Renal cortex interstitium (tissue), 11 donors: ENCODE measurements around the gene MBOAT2. TPM values are rescaled to one million over a fixed set of nuclear protein-coding genes. Genes with fewer than 3 reads are reported as not detected.
"Not testable (repeated sequence)": the region's sequence is repeated elsewhere in the genome, so short reads cannot be mapped to it uniquely, and the experiment has no call there.

ENCODE experiments used
- DNase-seq, 11 donors: peaks; one replicate each; pipeline ENCODE4 v3.0.0-alpha.2; 2013; ENCODE audit warnings: low read depth in 9 of 11, low spot score in 4 of 11; ENCODE audit errors: extremely low read depth in 1 of 11
- polyA plus RNA-seq, 3 donors: library from polyadenylated mRNA; unstranded; fragments of 120-200 nt; gene quantifications; one replicate each; pipeline ENCODE4 v1.2.1, GENCODE V29; 2013; ENCODE audit not compliant: insufficient read length in 3 of 3

MBOAT2 gene
- polyA plus RNA-seq, 3 donors, result 57.4 to 72.9 (median 69.2) TPM

GRCh38 chr2:8976442-8977259, 26.8 kb downstream of the MBOAT2 start:
- DNase-seq, result no peak

- DNase-seq, result no peak
Measured at GRCh38 chr2:8974016-8974415, 29.5 kb downstream of the MBOAT2 start.

DNA sequence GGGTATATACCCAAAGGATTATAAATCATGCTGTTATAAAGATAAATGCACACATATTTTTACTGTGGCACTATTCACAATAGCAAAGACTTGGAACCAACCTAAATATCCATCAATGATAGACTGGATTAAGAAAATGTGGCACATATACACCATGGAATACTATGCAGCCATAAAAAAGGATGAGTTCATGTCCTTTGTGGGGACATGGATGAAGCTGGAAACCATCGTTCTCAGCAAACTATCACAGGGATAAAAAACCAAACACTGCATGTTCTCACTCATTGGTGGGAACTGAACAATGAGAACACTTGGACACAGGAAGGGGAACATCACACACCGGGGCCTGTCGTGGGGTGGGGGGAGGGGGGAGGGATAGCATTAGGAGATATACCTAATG, 30.5 kb downstream of the MBOAT2 start:
- DNase-seq, result not testable (repeated sequence)

DNA sequence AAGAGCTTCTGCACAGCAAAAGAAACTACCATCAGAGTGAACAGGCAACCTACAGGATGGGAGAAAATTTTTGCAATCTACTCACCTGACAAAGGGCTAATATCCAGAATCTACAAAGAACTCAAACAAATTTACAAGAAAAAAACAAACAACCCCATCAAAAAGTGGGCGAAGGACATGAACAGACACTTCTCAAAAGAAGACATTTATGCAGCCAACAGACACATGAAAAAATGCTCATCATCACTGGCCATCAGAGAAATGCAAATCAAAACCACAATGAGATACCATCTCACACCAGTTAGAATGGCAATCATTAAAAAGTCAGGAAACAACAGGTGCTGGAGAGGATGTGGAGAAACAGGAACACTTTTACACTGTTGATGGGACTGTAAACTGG, 30.9 kb downstream of the MBOAT2 start:
- not testable (repeated sequence) for DNase-seq

DNA sequence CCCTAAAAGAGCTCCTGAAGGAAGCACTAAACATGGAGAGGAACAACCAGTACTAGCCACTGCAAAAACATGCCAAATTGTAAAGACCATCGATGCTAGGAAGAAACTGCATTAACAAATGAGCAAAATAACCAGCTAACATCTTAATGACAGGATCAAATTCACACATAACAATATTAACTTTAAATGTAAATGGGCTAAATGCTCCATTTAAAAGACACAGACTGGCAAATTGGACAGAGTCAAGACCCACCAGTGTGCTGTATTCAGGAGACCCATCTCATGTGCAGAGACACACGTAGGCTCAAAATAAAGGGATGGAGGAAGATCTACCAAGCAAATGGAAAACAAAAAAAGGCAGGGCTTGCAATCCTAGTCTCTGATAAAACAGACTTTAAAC, 34.1 kb downstream of the MBOAT2 start:
- not testable (repeated sequence) for DNase-seq

DNA sequence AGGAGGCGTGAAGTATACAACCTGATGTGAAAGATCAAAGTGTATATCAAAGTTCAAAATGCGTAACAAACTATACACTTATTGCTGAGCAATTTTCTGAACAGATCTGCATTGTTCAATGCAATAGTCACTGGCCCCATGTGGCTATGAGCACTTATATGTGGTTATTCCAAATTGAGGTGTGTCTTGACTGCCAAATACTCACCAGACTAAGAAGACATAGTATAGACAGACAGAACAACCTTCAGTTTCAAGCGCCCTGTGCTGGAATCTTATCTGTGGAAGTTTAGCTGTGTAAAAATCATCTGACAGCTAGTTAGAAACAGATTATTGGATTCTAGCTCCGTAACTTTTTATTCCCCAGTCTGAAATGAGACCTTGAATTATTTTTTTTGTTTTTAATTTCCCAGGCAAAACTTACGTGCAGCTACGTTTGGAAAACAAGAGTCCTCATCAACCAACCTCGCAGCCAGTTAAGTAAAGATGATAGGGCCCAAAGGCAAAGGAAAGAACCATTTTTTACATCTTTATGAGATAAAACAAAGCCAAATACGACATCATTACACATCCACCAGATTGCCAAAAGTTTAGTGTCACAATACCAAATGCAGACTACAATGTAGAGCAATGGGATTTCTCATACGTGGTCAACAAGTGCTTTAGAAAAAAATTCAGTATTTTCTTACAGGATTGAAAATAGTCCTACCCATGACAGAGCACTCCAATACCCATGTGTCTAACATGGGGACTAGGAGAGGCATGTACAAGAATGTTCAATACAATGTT, 37.2 kb downstream of the MBOAT2 start:
- no peak for DNase-seq

DNA sequence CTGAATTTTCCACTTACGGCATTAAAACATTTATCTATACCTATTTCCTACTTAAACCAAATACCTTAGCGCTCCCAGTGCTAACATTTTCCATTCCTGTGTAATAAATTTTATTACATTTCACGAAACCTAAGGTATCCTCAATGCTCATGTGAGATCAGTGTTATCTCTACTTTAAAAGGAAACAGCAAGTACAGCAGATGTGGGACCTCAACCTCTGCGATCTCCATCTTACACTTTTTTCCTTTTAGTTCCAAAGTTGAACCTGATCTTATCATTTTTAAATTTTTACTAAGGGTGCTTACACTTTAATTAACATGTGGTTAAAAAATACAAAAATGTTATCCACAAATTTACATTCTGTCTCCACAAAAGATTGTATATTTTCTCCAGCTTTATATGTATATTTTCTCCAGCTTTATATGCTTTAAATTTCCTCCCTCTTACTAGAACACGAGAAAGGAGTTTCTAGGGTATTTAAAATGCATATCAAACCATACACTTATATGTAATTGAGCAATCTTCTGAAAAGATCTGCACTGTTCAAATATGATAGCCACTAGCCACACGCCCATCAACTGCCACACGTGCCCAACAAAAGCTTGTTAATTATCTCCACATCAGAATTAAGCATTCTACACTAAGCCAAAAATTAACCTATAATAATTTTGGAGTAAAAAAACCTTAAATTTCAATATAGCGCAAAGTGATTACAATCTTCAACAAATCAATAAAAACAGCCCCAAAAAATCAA, 38.1 kb downstream of the MBOAT2 start:
- DNase-seq, result no peak

- DNase-seq, result no peak
Measured at GRCh38 chr2:8962890-8963289, 40.6 kb downstream of the MBOAT2 start.

DNA sequence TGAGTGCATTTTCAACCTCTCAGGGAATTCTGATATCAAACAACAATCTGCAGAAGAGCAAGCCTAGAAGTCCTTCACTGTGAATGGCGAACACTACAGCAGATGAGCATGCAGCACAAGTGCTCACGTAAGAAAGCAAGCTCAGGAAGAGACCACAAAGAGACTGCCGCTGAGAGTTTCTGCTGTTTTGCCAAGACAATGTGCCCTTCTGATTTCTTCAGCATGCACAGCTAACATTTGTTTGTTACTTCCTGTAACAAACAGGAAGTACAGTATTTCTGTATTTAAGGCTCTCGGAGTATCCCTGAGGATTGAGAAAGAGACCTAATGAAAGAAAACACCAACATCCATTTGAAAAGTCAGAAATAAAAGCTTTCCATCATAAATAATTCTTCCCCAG, 45.9 kb downstream of the MBOAT2 start:
- no peak for DNase-seq

DNA sequence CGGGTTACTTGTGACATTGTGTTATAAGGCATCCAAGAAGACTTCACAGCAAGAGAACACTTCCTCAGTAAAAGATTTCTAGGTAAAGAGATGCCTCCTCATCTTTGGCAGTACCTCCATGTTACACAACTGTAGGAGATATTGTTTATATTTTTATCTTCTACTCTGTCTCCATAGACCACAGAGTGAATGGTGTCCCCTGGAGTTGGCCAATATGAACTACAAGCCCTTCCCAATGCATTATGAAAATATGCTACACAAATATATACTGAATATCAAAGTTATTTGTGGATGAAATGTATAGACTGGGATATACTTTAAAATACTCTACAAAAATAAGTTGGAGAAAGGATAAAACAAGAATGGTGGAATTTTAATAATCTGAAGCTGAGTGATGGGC, 46.7 kb downstream of the MBOAT2 start:
- no peak for DNase-seq

DNA sequence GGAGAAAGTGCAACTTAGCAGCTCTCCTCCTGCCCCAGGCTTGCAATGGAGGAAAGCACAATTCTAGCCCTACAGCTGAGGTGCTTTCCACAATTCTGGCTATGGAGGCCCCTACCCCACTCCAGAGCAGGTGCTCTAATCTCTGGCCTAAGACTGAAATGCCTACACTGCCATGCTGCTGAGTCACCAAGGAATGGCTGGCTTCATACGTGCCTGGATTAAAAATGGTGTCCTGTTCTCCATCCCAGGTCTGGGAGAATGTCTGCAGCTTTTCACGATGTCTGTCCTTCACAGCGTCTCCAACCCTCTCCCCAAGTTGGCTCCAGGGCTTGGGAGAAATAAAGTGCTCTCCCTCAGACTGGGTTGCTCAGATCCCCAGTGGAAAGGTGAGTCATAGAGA, 48.5 kb downstream of the MBOAT2 start:
- DNase-seq, result no peak

DNA sequence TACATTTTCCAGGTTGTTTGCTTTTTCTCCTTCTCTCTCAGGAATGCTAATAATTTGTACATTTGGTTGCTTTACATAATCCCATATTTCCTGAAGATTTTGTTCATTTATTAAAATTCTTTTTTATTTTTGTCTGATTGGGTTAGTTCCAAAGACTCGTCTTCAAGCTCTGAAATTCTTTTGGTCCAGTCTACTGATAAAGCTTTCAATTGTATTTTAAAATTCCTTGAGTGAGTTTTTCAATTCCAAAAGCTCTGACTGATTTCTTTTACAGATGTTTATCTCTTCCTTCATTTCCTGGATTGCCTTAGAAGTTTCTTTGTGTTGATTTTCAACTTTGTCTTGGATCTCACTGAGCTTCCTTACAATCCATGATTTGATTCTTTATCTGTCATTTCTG, 50.0 kb downstream of the MBOAT2 start:
- DNase-seq, result no peak

DNA sequence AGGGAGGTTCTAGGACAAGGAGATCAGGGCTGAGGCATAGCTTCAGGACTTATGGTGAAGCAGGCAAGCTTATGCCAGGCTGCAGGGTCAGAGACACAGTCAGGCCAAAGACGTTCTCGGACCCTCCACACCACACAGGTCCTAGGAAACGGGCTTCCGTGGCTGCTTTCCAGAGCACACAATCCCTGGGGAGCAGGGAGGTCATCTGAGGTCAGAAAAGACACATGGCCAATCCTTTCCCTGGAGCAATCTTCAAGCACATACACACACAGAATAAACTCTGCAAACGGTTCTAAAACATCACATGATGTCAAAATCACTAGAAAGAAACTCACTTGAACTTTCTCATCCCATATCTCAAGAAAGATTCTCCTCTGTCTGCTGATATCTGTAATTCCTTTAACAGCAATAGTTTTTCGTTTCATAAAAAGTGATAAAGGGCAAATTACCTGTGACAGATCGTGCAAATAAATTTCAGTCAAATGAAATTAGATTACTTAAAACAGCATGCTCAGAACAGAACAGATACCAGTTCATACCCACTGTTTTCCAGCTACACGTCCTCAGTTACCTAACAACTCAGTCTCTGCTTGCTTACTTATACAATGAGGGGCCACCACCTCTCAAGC, 63.9 kb downstream of the MBOAT2 start:
- DNase-seq, result no peak

DNA sequence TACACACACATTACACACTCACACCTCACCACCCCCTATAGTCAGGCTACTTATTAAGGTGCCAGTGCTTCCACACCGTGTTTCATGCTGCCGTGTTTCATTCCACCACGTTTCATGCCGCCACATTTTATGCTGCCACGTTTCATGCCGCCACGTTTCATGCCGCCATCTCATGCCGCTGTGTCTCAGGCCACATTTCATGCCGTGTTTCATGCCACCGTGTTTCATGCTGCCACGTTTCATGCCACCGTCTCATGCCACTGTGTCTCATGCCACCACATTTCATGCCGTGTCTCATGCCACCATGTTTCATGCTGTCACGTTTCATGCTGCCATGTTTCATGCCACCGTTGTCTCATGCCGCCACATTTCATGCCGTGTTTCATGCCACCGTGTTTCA, 65.1 kb downstream of the MBOAT2 start:
- no peak for DNase-seq

DNA sequence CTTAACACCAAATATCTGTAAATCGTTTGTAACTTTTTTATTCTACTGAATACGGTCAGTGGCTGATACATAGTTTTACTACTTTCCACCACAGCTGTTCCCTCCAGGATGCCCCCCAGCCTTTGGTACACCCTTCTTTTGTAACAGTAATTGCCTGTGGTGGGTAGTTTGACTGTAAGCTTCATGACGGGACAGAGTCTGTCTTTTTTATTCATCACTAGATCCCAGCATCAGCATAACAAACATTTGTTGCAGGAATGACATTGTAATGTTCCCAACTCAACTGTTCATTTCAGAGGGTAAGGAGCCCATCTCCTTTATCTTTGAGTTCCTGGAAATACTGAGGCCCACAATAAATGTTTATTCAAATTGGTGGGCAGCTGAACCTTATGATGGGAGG, 67.5 kb downstream of the MBOAT2 start:
- no peak for DNase-seq

DNA sequence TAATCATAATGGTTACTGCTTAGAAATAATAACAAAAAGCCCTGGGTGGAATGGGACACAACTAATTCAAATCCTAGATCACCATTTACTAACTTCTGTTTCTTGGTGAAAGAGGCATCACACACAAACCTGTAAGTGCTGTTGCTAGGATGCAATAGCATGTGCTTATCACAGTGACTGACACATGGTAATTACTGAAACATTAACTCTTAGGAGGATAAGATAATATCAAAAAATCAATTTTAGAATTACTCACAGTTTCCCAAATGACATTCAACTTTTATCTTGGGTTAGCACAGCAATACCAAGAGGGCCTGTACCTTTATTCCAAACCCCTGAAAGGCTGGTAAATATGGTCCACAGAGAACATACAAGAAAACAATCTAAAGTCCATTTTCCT, 69.1 kb downstream of the MBOAT2 start:
- no peak for DNase-seq

- DNase-seq, result no peak
Measured at GRCh38 chr2:8932702-8933101, 70.8 kb downstream of the MBOAT2 start.

DNA sequence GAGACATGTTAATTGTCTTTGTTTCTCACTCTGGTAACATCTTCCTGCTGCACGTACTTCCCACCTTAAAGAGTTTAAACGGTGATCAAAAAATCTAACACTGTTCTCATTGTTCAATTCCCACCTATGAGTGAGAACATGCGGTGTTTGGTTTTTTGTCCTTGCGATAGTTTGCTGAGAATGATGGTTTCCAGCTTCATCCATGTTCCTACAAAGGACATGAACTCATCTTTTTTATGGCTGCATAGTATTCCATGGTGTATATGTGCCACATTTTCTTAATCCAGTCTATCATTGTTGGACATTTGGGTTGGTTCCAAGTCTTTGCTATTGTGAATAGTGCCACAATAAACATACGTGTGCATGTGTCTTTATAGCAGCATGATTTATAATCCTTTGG, 73.3 kb downstream of the MBOAT2 start:
- not testable (repeated sequence) for DNase-seq

GRCh38 chr2:8929128-8929527, 74.4 kb downstream of the MBOAT2 start:
- no peak for DNase-seq
